Epithelial cell of prostate (primary cell): ENCODE measurements around the gene FTCD.

Source experiments
- DNase-seq: peaks from one replicate; pipeline ENCODE4 v3.0.0-alpha.2; 2011; ENCODE audit warnings: low read depth, low spot score
- H3K27ac ChIP-seq: fragments of 450-650 bp; 2 replicates; pipeline ENCODE4 v1.5.1; 2017; ENCODE audit warnings: mild to moderate bottlenecking

FTCD gene

DNA sequence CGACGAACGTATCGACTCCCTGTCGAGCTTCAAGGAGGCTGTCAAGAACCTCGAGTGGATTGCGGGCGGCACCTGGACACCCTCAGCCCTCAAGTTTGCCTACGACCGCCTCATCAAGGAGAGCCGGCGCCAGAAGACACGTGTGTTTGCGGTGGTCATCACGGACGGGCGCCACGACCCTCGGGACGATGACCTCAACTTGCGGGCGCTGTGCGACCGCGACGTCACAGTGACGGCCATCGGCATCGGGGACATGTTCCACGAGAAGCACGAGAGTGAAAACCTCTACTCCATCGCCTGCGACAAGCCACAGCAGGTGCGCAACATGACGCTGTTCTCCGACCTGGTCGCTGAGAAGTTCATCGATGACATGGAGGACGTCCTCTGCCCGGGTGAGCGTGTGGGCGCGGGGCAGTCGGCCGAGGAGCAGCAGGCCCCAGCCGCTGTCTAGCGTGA lies 29.5 kb downstream of the FTCD start:
- no peak overlapping the region for H3K27ac ChIP-seq
- no peak for DNase-seq

DNA sequence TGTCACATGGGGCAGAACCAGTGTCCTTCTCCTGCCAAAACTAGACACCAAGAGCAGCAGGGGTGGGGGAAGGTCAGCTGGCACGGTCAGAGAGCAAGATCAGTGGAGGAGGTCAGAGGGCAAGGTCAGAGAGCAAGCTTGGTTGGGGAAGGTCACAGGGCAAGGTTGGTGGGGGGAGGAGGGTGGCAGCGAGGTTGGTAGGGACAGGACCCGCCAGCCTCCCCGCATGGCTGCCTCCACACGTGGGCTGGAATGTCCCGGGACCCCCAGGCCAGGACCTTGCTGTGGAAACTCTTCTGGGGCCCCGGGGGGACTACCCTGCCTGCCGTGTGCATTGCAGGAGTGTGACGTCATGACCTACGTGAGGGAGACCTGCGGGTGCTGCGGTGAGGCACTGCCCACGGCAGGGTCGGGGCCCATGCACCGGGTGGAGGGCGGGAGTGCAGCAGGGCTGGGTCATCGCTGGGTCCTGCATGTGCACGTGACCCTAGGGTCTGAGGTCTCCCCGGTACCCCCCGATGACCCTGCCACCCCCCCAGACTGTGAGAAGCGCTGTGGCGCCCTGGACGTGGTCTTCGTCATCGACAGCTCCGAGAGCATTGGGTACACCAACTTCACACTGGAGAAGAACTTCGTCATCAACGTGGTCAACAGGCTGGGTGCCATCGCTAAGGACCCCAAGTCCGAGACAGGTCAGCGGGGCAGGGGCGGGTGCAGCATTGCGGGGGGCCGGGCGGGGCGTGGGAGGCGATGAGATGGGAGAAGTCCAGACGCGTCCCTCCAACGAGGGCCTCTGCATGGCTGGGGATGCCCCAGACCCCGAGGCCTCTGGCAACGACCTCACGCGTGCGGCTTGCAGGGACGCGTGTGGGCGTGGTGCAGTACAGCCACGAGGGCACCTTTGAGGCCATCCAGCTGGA lies 30.2 kb downstream of the FTCD start:
- no peak overlapping the region for H3K27ac ChIP-seq
- no peak for DNase-seq

DNA sequence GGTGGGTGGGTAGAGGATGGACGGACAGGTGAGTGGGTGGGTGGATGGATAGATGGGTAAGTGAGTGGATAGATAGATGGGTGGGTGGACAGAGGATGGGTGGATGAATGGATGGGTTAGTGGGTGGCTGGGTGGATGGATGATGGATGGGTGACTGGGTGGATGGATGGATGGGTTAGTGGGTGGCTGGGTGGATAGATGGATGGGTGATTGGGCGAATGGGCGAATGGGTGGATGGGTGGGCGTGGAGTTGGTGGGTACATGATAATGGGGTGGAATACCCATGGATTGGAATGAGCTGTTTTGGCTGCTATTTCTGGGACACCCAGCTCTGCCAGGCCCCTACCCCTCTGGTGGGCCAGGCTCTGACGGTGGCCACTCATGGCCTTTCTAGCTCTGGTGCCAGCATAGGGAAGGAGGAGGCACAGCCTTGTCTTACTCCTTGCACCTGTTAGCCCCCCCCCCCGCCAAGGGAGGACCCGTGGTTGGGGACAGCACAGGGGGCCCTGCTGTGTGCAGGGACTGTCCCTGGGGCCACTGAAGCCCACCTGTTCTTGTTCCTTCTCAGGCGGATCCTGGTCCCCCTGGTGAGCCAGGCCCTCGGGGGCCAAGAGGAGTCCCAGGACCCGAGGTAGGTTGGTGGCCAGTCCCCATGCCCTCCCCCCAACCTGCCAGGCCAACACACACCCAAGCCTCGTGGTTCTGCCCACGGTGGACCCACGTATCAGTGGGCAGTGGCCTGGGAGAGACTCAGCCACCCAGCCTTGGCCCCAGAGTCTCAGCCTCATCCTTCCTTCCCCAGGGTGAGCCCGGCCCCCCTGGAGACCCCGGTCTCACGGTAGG lies 31.1 kb downstream of the FTCD start:
- H3K27ac ChIP-seq = no peak overlapping the region
- DNase-seq = no peak

DNA sequence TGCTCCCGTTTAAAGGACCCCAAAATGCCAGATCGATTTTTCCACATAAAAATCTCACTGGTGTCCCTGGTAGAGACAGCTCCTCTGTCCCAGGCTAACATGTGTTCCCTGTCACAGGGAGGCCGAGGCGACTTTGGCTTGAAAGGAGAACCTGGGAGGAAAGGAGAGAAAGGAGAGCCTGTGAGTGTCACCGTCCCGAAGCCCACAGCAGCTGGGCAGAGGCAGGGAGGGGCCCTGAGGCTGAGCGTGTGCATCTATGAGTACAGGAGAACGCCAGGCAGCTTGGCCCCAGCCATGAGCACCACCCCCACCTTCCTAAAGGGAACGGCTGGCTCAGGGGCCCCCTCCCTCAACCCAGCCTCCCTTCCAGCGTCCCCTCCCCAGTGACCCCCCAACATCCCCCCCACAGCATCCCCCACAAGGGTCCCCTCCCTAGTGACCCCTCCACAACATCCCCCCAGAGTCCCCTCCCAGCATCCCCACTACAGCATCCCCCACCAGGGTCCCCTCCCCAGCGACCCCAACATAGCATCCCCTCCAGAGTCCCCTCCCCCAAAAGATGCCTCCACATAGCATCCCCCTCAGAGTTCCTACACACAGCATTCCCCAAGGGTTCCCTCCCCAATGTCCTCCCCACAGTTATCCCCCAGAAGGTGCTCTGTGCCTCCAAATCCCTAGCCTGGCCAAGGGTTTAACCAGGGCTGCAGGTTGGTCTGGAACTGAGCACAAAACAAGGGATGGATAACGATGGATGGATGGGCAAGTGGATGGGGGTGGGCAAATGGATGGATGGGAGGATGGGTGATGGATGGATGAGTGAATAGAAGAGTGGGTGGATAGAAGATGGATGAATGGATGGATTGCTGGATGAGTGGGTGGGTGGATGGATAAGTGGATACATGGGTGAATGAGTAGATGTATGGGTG lies 32.4 kb downstream of the FTCD start:
- DNase-seq = no peak
- no peak overlapping the region for H3K27ac ChIP-seq

DNA sequence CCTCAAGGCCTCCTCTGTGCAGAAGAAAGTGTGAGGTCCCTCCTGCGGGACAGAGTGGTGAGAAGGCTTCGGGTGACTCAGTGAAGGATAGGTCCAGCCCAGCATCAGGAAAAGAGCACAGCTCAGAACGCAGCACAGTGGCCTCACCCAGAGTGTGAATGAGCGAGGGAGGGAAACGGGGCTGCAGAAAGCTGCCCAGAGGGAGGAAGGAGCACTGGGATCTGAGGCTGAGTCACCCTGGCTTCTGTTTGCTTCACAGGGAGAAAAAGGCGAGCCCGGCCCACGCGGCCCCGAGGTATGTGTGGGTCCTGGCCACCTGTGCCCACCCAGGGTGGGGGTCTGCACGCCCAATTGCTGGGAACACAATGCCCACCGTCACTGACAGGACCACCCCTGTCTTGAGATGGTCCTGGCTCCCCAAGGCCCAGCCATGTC lies 33.1 kb downstream of the FTCD start:
- no peak for DNase-seq
- no peak overlapping the region for H3K27ac ChIP-seq

DNA sequence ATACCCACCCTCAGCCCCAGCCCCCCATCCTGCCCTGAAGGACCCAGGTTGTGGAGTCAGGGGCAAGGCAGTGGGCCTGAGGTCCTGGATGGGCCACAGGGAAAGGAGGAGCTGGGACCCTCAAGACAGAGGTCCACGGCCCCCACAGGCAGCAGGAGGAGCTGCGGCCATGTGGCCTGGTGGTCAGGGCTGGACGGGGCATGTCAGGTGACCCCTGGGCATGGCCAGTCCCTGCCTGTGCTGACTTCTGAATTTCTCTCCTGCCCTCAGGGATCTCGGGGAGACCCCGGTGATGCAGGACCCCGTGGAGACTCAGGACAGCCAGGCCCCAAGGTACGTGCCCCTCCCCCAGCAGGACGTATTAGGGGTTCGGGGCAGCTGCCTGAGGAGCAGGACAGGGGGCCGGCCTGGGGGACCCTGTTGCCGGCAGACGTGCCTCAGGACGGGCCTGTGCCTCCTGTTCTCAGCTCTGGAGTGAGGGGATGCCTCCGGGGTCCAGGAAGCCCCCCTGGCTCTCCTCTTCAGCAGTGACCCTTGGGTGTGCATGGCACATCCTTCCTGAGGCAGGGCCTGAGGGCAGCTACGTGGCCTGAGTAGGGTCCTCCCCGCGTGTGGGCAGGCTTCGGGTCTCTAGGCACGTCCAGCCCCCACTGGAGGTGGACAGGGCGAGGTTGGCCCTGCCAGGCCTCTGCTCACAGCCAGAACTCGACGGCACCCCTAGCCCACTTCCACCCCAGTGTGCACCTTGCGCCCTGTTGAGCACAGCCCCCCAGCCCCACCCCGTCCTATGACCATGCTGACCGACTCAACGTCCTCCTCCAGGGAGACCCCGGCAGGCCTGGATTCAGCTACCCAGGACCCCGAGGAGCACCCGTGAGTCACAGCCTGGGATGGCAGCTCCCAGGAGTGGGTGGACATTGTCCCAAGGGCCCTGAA lies 33.8 kb downstream of the FTCD start:
- no peak for DNase-seq

DNA sequence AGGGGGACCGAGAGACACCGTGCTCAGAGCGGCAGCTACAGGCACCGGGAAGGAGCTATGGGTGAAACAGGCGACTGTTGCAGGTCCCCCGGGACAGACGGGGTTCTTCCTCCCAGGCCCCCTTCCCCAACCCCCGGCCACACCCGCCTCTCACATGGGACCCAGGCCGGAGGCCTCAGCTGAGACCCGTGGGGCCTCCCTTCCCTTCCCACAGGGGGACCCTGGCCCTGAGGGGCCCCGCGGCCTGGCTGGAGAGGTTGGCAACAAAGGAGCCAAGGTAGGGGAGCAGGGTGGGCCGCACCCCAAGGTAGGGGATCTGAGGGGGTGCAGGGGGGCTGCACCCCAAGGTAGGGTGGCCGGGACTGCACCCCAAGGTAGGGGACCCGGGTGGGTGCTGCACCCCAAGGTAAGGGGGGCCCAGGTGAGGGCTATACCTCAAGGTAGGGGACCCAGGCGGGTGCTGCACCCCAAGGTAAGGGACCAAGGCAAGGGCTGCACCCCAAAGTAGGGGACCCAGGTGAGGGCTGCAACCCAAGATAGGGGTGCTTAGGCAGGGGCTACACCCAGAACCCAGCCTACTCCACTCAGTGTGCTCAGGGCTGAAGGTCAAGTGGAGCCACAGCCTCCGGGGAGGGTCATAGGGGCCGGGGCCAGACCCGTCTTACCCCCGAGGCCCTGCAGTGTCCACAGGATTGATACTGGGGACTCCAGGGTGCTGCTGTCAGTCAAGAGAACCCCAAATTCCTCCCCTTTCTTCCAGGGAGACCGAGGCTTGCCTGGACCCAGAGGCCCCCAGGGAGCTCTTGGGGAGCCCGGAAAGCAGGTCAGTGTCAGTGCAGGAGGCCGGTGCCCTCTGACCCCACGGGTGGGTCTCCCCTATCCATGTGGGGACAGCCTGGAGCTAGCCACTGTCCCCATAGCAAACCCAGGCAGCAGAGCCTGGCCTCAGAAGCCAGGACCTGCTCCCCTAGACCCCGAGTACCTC lies 34.8 kb downstream of the FTCD start:
- DNase-seq = no peak
- no peak overlapping the region for H3K27ac ChIP-seq

More for the DNA sequence above, 33.8 kb downstream of the FTCD start:
- no peak overlapping the region for H3K27ac ChIP-seq

DNA sequence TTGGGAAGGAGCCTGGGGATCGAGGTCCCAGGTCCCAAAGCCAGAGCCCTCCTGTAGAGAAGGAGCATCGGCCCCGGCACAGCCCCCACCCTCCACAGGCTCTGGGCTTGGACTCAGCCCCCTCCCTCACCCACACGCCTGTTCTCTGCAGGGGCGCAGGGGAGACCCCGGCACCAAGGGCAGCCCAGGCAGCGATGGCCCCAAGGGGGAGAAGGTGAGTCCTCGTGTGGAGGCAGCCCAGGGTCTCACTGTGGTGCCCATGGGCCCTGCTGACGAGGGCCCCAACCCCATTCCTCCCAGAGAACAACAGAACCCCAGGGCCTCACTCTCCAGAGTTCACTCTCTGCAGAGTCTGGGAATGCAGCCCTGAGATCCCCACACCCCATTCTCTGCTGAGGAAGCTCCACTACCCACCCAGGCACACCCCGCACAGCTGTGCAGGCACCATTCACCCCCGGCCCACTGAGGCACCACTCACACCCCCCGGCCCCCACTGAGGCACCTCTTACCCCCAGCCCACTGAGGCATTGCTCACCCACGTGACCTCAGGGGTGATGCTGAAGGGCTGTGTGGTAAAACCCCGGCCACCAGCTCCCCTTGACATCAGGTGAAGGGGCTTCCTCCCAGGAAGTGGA lies 35.6 kb downstream of the FTCD start:
- no peak overlapping the region for H3K27ac ChIP-seq
- DNase-seq = no peak

DNA sequence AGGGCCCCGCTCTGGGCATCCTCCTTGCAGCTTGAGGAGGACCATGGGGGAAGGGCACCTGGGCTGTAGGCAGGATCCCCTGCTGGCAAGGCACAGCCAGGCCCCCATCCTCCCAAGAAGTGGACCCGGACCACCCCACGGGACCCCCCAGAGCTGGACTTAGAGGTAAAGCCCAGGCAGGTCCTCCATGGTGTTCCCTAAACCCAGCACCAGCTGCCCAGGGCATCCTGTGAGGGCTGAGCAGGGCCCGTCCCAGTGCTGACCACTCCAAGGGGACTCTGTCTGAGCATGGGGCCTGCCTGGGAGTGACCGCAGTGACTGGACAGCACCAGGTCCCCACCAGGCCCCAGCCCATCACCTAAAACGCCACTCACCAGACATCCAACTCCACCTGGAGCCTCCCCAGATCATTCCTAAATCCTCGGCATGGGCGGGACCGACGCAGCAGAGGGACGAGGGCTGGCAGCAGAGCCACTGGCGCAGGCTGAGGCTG lies 36.2 kb downstream of the FTCD start:
- H3K27ac ChIP-seq = no peak overlapping the region
- DNase-seq = no peak

DNA sequence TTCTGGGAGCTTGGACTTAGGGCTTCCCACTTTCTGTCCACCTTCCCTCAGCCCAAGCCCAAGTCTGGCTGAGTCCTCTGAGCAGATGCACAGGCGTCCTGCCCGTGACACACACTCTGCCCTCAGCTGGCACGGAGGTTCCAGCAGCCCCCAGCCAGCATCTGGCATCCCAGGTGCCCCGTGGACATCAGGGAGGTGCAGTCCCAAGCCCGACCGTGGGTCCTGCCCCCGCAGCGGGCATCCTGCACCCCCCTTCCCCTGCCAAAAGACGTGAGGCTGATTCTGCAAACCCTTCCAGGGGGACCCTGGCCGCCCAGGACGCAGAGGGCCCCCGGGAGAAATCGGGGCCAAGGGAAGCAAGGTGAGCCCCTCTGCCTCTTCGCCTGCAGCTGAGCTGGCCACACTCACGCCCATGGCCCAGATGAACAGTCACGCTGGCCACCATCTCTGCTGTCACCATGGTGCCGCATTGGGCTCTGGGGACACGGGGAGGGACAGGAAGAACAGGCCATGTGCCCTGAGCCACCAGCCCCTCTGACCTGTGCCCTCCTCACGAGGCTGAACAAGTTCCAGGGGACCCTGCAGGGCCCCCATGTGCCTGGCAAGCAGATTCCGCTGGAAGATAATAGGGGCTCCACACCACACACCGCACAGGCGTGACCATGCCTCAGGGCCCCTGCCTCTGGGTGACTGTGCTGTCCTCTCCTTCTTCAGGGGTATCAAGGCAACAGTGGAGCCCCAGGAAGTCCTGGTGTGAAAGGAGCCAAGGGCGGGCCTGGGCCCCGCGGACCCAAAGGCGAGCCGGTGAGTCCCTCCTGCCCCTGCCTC lies 36.8 kb downstream of the FTCD start:
- DNase-seq = no peak
- H3K27ac ChIP-seq = no peak overlapping the region

DNA sequence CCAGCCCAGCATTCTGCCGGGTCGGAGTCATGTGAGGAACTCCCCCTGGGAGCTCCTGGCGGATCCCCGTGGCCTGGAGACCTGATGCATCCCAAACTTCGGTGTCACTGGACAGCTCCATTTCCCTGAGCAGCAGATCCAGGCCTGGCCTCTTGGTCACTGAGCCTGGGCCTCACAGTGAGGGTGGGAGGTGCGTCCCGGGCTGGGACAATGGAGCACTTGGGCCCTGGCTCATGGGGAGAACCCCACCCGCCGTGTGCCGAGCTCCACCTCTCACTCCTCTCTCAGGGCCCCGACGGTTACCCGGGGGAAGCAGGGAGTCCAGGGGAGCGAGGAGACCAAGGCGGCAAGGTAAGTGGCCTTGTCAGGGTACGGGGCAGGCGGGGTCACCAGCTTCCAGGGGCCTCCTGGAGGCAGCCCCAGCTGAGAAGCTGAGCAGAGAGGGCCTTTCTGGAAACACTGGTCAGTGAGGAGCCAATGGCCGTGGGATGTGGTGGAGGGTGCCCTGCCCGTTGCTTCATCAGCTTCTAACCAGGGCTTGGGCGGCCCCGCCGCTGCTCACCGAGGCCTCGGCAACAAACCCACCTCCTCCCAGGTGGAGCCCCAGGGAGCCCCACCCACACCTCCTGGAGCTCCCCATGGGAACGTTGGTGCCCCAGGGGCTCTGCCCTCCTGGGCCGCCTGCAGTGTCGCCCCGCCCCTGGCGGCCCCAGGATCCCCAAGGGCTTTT lies 37.6 kb downstream of the FTCD start:
- DNase-seq = no peak

DNA sequence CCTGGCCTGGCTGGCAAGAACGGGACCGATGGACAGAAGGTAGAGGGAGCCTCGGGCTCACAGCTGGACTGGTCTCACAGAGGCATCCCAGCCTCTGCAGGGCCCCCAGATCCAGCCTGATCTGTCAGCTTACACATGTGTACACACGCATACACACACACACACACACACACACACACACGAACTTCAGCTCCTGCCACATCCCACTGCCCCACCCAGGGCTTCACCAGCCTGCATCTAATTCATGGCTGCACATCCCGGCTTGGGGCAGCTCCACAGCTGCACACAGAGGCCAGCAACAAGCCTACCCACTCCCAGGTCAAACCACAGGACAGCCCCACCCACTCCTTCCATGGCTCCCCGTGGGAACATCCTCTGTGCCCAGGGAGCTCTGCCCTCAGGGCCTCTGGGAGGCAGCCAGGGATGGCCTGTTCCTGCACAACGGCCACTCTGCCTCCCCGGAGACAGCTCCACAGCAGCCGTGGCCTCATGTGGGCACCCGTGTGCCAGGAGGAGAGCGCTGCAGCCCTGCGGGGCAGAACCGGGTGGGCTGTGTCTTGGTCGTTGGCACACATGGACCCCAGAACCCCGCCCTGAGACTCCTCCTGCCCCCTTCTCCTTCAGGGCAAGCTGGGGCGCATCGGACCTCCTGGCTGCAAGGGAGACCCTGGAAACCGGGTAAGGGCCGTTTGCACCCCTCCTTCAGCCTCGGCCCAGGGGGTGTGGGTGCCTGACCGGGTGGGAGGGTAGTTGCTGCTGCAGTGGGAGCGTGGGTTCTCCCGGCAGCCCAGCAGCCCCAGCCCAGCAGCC lies 38.4 kb downstream of the FTCD start:
- DNase-seq = no peak

More for the DNA sequence above, 37.6 kb downstream of the FTCD start:
- no peak overlapping the region for H3K27ac ChIP-seq

DNA sequence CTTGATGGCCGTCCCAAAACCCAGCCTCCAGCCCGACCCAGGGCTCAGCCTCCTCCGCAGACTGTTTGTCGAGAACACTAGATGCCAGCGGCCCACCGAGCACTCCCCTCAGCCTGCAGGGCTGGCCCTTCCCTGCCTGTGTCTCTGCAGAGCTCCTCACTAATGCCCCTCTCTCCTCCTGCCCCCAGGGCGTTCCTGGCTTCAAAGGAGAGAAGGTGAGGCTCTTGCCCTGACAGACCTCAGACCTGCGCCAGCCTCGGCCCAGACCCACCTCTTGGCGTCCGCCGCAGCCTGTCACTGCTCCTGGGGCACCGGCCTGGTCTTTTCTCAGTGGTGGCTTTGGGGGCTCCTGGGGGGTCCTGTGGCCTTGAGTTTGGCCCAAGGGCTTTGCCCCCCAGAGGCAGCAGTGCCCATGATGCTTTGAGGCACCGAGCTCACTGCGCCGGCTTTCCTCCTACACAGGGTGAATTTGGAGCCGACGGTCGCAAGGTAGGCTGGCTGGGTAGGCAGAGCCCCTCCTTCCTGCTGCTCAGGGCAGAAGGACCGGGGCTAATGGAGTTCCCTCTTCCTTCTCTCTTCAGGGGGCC lies 39.1 kb downstream of the FTCD start:
- DNase-seq = no peak
- H3K27ac ChIP-seq = no peak overlapping the region

More for the DNA sequence above, 38.4 kb downstream of the FTCD start:
- no peak overlapping the region for H3K27ac ChIP-seq

DNA sequence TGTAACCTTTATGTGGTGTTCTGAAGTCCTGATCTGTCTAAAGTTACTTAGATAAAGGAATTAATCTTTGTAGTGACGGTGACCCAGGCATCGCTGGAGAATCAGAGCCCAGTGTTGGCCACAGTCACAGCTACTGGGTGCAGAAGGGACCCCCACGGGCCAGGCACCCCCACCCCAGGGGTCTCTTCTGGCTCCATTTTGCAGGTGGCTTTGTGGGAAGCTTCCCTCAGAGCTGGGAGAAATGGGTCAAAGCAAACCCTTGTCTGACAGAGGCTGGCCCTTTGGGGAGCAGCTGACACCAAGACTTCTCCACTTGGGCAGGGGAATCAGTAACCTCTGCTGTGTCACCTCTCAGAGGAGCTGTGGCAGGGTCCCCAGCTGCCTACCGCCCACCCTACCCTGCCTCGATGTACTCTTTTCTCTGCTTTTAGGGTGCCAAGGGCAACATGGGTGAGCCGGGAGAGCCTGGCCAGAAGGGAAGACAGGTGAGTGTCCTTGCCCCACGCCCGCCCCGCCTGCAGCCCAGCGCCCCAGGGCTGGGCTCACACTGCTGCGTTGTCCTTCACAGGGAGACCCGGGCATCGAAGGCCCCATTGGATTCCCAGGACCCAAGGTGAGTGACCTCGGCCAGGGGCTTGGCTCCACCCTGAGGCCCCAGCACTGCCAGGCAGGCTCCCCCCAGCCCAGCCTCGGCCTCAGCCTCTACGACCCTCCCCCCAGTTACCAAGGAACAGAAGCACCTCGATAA lies 39.8 kb downstream of the FTCD start:
- DNase-seq = no peak
- H3K27ac ChIP-seq = no peak overlapping the region
